SK-N-SH (cell line): ENCODE measurements around the gene SLC17A3. TPM values are rescaled to one million over a fixed set of nuclear protein-coding genes. Genes with fewer than 3 reads are reported as not detected.

Experiments used
- CTCF ChIA-PET: fragments of 300-600, 350-600 bp; formaldehyde crosslinking; extraction: SDS; loops from one replicate; lab custom pipeline; 2021; lab: Yijun Ruan, JAX
- POLR2A ChIA-PET: fragments of 350-600 bp; sonication (Branson Sonifier 250); formaldehyde crosslinking; extraction: SDS; loops from one replicate; lab custom pipeline; 2020; ENCODE audit warnings: antibody characterized with exemption, inconsistent platforms; lab: Yijun Ruan, JAX
- DNase-seq: peaks from one replicate; pipeline ENCODE4 v3.0.0; 2012
- H2AFZ ChIP-seq: fragments of 200-600 bp; sonication (generic); 2 replicates; pipeline ENCODE4 v1.8.1; 2016; ENCODE audit warnings: antibody characterized with exemption, mild to moderate bottlenecking, low read depth
- H3F3A ChIP-seq: fragments of 200-600 bp; sonication (generic); replicated peaks from 2 replicates; pipeline ENCODE3; 2016; ENCODE audit warnings: antibody characterized with exemption, mild to moderate bottlenecking; ENCODE audit not compliant: insufficient read depth
- H3K27ac ChIP-seq, 2 experiments: fragments of 200-500 bp in 1 of 2; fragments of 200-600 bp in 1 of 2; sonication (Bioruptor generic) in 1 of 2; sonication (generic), shearing (Covaris generic) in 1 of 2; 2 replicates each; pipeline versions ENCODE4 v1.5.1 to v1.6.1; 2014 to 2016; ENCODE audit warnings: low read depth in 2 of 2, inconsistent platforms in 1 of 2, low read length in 1 of 2, mild to moderate bottlenecking in 1 of 2, mixed read lengths in 1 of 2
- H3K27me3 ChIP-seq: fragments of 200-600 bp; sonication (generic), shearing (Covaris generic); 2 replicates; pipeline ENCODE4 v1.6.1; 2016; ENCODE audit warnings: mixed run types; ENCODE audit not compliant: insufficient read depth
- H3K36me3 ChIP-seq, 2 experiments: fragments of 200-500 bp in 1 of 2; fragments of 200-600 bp in 1 of 2; sonication (Bioruptor generic) in 1 of 2; sonication (generic) in 1 of 2; replicated peaks in 1 of 2; 2 replicates each; pipeline versions ENCODE3 to v1.5.1; 2014 to 2016; ENCODE audit warnings: low read length in 1 of 2, mild to moderate bottlenecking in 1 of 2; ENCODE audit not compliant: insufficient read depth in 2 of 2, control insufficient read depth in 1 of 2
- H3K4me1 ChIP-seq, 2 experiments: fragments of 200-500 bp in 1 of 2; fragments of 200-600 bp in 1 of 2; sonication (Bioruptor generic) in 1 of 2; sonication (generic), shearing (Covaris generic) in 1 of 2; 2 replicates each; pipeline versions ENCODE4 v1.5.1 to v1.6.1; 2014 to 2016; ENCODE audit warnings: low read depth in 1 of 2, low read length in 1 of 2, mixed run types in 1 of 2; ENCODE audit not compliant: insufficient read depth in 2 of 2, control insufficient read depth in 1 of 2
- H3K4me2 ChIP-seq: fragments of 200-600 bp; sonication (generic), shearing (Covaris generic); 2 replicates; pipeline ENCODE4 v1.6.1; 2017; ENCODE audit warnings: mixed run types
- H3K4me3 ChIP-seq, 2 experiments: fragments of 200-500 bp in 1 of 2; fragments of 200-600 bp in 1 of 2; sonication (Bioruptor generic) in 1 of 2; sonication (generic), shearing (Covaris generic) in 1 of 2; 2 replicates each; pipeline versions ENCODE4 v1.5.1 to v1.8.1; 2014 to 2016; ENCODE audit warnings: low read depth in 2 of 2, inconsistent platforms in 1 of 2, low read length in 1 of 2, mild to moderate bottlenecking in 1 of 2, mixed read lengths in 1 of 2, moderate library complexity in 1 of 2
- H3K79me2 ChIP-seq: fragments of 200-600 bp; sonication (generic); 2 replicates; pipeline ENCODE4 v1.8.1; 2017; ENCODE audit warnings: mild to moderate bottlenecking; ENCODE audit not compliant: insufficient read depth
- H3K9ac ChIP-seq: fragments of 200-600 bp; sonication (generic); 2 replicates; pipeline ENCODE4 v1.6.1; 2017; ENCODE audit warnings: mixed run types
- H3K9me2 ChIP-seq: fragments of 200-600 bp; sonication (generic); 2 replicates; pipeline ENCODE4 v1.6.1; 2017; ENCODE audit warnings: mixed run types
- H3K9me3 ChIP-seq: fragments of 200-600 bp; sonication (generic); 2 replicates; pipeline ENCODE4 v1.6.1; 2017; ENCODE audit warnings: mixed run types, mild to moderate bottlenecking, moderate library complexity
- H4K20me1 ChIP-seq: fragments of 200-600 bp; sonication (generic); 2 replicates; pipeline ENCODE4 v1.6.1; 2017; ENCODE audit warnings: mild to moderate bottlenecking, mixed run types; ENCODE audit not compliant: insufficient read depth
- ELF1 ChIP-seq: IDR thresholded peaks from 2 replicates; pipeline ENCODE4 v1.4.0; 2012
- EP300 ChIP-seq, 2 experiments: IDR thresholded peaks; 2 replicates each; pipeline versions ENCODE4 v1.4.0 to v1.6.1; 2012; ENCODE audit warnings: borderline replicate concordance in 1 of 2, low read depth in 1 of 2, low read length in 1 of 2
- RAD21 ChIP-seq: IDR thresholded peaks from 2 replicates; pipeline ENCODE4 v1.6.1; 2012; ENCODE audit warnings: mild to moderate bottlenecking, low read length
- TAF1 ChIP-seq: IDR thresholded peaks from 2 replicates; pipeline ENCODE4 v1.6.1; 2012; ENCODE audit warnings: low read depth, mild to moderate bottlenecking, low read length, moderate library complexity, borderline replicate concordance
- YY1 ChIP-seq: IDR thresholded peaks from 2 replicates; pipeline ENCODE4 v1.4.0; 2012; ENCODE audit warnings: low read depth, mild to moderate bottlenecking
- ZBTB33 ChIP-seq: IDR thresholded peaks from 2 replicates; pipeline ENCODE4 v1.4.0; 2012; ENCODE audit warnings: low read depth, borderline replicate concordance
- WGBS: methylation state at CpG from one replicate; pipeline ENCODE4 v1.1.6; 2017; ENCODE audit warnings: low lambda C conversion rate; 5-methylcytosine and 5-hydroxymethylcytosine counted together
- polyA plus RNA-seq, 3 experiments: library from polyadenylated mRNA; depleted of rRNA; stranded (reverse); fragments of >200 nt; gene quantifications; 2 replicates each; pipeline ENCODE4 v1.2.3, GENCODE V29; 2012
- TF ChIP-seq, protein P1 (sequence below): IDR thresholded peaks from 2 replicates; pipeline ENCODE4 v1.4.0; 2012; ENCODE audit warnings: low read depth, borderline replicate concordance
- TF ChIP-seq, protein P2 (sequence below): IDR thresholded peaks from 2 replicates; pipeline ENCODE4; 2012

The SLC17A3 gene
- polyA plus RNA-seq, 1 of the 3 experiments (the other 2 are of a cell fraction) = not detected

- TF ChIP-seq, protein P1, sequence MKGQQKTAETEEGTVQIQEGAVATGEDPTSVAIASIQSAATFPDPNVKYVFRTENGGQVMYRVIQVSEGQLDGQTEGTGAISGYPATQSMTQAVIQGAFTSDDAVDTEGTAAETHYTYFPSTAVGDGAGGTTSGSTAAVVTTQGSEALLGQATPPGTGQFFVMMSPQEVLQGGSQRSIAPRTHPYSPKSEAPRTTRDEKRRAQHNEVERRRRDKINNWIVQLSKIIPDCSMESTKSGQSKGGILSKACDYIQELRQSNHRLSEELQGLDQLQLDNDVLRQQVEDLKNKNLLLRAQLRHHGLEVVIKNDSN = no peak
These were observed 33.5 kb upstream of the SLC17A3 start (continued) for GRCh38 chr6:25907475-25908014.

GRCh38 chr6:25903467-25904099 lies 29.5 kb upstream of the SLC17A3 start:
- H3K79me2 ChIP-seq = no peaks in the 10 kb centered on the region
- POLR2A ChIA-PET = no interaction called here

More at GRCh38 chr6:25903467-25904099, 29.5 kb upstream of the SLC17A3 start:
- Histone ChIP-seq H3K36me3 (no peaks in the 10 kb centered on the region), H3K9me3 (no peaks in the 10 kb centered on the region), H4K20me1 (no peaks in the 10 kb centered on the region), H3K4me3 (no peak overlapping the region), H3K4me2 (no peak overlapping the region), H2AFZ (no peak overlapping the region), H3F3A (no peaks in the 10 kb centered on the region), H3K9ac (no peak overlapping the region), H3K27ac (no peak overlapping the region), H3K4me1 (no peaks in the 10 kb centered on the region; a peak in 1 of 4 replicates), H3K9me2 (no peaks in the 10 kb centered on the region), H3K27me3 (no peaks in the 10 kb centered on the region)
- DNase-seq = no peak
- CTCF ChIA-PET = interaction anchor here (0.8 to 1.4 kb wide), 2 partner anchors 12 to 185 kb away, joined by 3 read pairs; no protein-coding TSS in a partner anchor
- TF ChIP-seq RAD21 (no peak), ELF1 (no peak), YY1 (no peak), ZBTB33 (no peak), EP300 (IDR thresholded peaks at IDR 0.05; ENCODE audit: borderline replicate concordance in 1 of 2, low read depth in 1 of 2, low read length in 1 of 2) (no peak), TAF1 (no peak)
- TF ChIP-seq, protein P1 = no peak
- TF ChIP-seq, protein P2, sequence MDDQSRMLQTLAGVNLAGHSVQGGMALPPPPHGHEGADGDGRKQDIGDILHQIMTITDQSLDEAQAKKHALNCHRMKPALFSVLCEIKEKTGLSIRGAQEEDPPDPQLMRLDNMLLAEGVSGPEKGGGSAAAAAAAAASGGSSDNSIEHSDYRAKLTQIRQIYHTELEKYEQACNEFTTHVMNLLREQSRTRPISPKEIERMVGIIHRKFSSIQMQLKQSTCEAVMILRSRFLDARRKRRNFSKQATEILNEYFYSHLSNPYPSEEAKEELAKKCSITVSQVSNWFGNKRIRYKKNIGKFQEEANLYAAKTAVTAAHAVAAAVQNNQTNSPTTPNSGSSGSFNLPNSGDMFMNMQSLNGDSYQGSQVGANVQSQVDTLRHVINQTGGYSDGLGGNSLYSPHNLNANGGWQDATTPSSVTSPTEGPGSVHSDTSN = no peak
- WGBS = 82% methylated on average over 4 of the region's 4 CpGs
